Kidney glomerular epithelial cell (primary cell): ENCODE data around the gene CLN6.
A peak's percentile ranks its signal among the peaks of the same experiment; 100 is the strongest.
"Not testable (repeated sequence)": the region's sequence is repeated elsewhere in the genome, so short reads cannot be mapped to it uniquely, and the experiment has no call there.

Experiments used
- DNase-seq: peaks from one replicate; lab custom pipeline; 2025; lab: John Stamatoyannopoulos, UW

CLN6 gene

GRCh38 chr15:68256675-68257450, 27.3 kb upstream of the CLN6 start:
- peak; percentile 53 for DNase-seq

- peak; percentile 77 for DNase-seq
These were observed 23.5 kb upstream of the CLN6 start for GRCh38 chr15:68252925-68253534.

- no peak for DNase-seq
These were observed 19.7 kb upstream of the CLN6 start for GRCh38 chr15:68249058-68249713.

- DNase-seq: no peak
These were observed 14.7 kb upstream of the CLN6 start for GRCh38 chr15:68244235-68244634.

GRCh38 chr15:68241088-68241935, 11.8 kb upstream of the CLN6 start:
- no peak for DNase-seq

GRCh38 chr15:68239025-68239424, 9.5 kb upstream of the CLN6 start:
- DNase-seq: no peak

- no peak for DNase-seq
These were observed 5.5 kb upstream of the CLN6 start for GRCh38 chr15:68235022-68235421.

GRCh38 chr15:68234520-68234919, 5.0 kb upstream of the CLN6 start:
- not testable (repeated sequence) for DNase-seq

- DNase-seq: no peak
These were observed 4.5 kb upstream of the CLN6 start for GRCh38 chr15:68234060-68234459.

- no peak for DNase-seq
These were observed 3.4 kb upstream of the CLN6 start for GRCh38 chr15:68232937-68233336.

GRCh38 chr15:68232449-68232848, 2.9 kb upstream of the CLN6 start:
- DNase-seq: no peak

- DNase-seq: no peak
These were observed 1.7 kb upstream of the CLN6 start for GRCh38 chr15:68231102-68231818.

- DNase-seq: no peak
These were observed 901 bp upstream of the CLN6 start for GRCh38 chr15:68230157-68231100.

- DNase-seq: no peak
These were observed 550 bp downstream of the CLN6 start for GRCh38 chr15:68228971-68229385.

- no peak for DNase-seq
These were observed 1.2 kb downstream of the CLN6 start for GRCh38 chr15:68228143-68228970.

GRCh38 chr15:68227643-68228142, 1.8 kb downstream of the CLN6 start:
- DNase-seq: no peak

- not testable (repeated sequence) for DNase-seq
These were observed 4.1 kb downstream of the CLN6 start for GRCh38 chr15:68225442-68225841.

GRCh38 chr15:68224546-68225250, 4.8 kb downstream of the CLN6 start:
- DNase-seq: no peak

- DNase-seq: no peak
These were observed 5.4 kb downstream of the CLN6 start for GRCh38 chr15:68224108-68224507.
